ENCODE results near the gene VAV2.
A peak's percentile ranks its signal among the peaks of the same experiment; 100 is the strongest.

The VAV2 gene

GRCh38 chr9:133727277-133727875, 264.7 kb downstream of the VAV2 start:
- no peak for DNase-seq (ENCODE audit: low spot score)

GRCh38 chr9:133726401-133727276, 265.5 kb downstream of the VAV2 start:
- peak; percentile 40 for DNase-seq (ENCODE audit: low spot score)

- no peak for DNase-seq (ENCODE audit: low spot score)
Measured at GRCh38 chr9:133725886-133726285, 266.2 kb downstream of the VAV2 start.

GRCh38 chr9:133718563-133719315, 273.4 kb downstream of the VAV2 start:
- no peak for DNase-seq (ENCODE audit: low spot score)

GRCh38 chr9:133717113-133718031, 274.8 kb downstream of the VAV2 start:
- no peak for DNase-seq (ENCODE audit: low spot score)

- DNase-seq (ENCODE audit: low spot score) = no peak
Measured at GRCh38 chr9:133716564-133717112, 275.5 kb downstream of the VAV2 start.

GRCh38 chr9:133715866-133716563, 276.1 kb downstream of the VAV2 start:
- DNase-seq (ENCODE audit: low spot score) = no peak

- DNase-seq (ENCODE audit: low spot score) = no peak
Measured at GRCh38 chr9:133715295-133715865, 276.7 kb downstream of the VAV2 start.

- no peak for DNase-seq (ENCODE audit: low spot score)
Measured at GRCh38 chr9:133714606-133715294, 277.4 kb downstream of the VAV2 start.

- no peak for DNase-seq (ENCODE audit: low spot score)
Measured at GRCh38 chr9:133713960-133714495, 278.1 kb downstream of the VAV2 start.

GRCh38 chr9:133713150-133713959, 278.8 kb downstream of the VAV2 start:
- DNase-seq (ENCODE audit: low spot score) = no peak

- no peak for DNase-seq (ENCODE audit: low spot score)
Measured at GRCh38 chr9:133712221-133713100, 279.7 kb downstream of the VAV2 start.

Measured in pons (tissue), 1 donor.